Astrocyte of the cerebellum (primary cell): Measurements from ENCODE around the gene BORCS5.
A peak's percentile ranks its signal among the peaks of the same experiment; 100 is the strongest.

Source experiments
- DNase-seq: peaks from one replicate; pipeline ENCODE4 v3.0.0-alpha.2; 2011; ENCODE audit warnings: low read depth
- H3K4me3 ChIP-seq: 2 replicates; pipeline ENCODE4 v1.5.1; 2011; ENCODE audit warnings: mild to moderate bottlenecking, low read depth, low read length, moderate library complexity
- in situ Hi-C: cut with HindIII; loops from 2 replicates; pipeline ENCODE4 v1.10.0; 2017; ENCODE audit warnings: low sequenced_read_pairs
- TF ChIP-seq, protein P1 (sequence below): IDR thresholded peaks from 2 replicates; pipeline ENCODE4 v1.5.1; 2012; ENCODE audit warnings: low read length, low read depth, moderate library complexity, mild to moderate bottlenecking; ENCODE audit errors: missing control alignments

BORCS5 gene

DNA sequence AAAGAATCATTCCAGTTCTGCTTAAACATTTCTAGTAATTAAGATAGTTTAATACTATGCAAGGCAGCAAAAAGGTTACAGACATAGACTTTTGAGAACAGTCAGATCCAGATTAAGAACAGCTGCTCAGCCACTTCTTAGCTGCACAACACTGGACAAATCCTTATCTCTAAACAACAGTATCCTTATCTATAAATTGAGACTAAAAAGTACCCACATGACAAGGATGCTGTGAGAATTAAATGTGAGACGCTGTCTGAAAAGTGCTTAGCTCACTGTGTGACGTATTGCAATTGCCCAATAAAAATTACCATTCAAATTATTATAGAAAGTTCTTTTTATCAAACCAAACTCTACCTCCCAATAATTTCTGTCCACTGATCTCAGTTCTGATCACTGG is 35.5 kb downstream of the BORCS5 start:
- H3K4me3 ChIP-seq = no peak overlapping the region
- DNase-seq = no peak
- in situ Hi-C loops = loop anchor here (25.0 kb wide), 1 partner anchor 320 kb away; the partner anchor contains the start of gene CDKN1B
- TF ChIP-seq, protein P1, sequence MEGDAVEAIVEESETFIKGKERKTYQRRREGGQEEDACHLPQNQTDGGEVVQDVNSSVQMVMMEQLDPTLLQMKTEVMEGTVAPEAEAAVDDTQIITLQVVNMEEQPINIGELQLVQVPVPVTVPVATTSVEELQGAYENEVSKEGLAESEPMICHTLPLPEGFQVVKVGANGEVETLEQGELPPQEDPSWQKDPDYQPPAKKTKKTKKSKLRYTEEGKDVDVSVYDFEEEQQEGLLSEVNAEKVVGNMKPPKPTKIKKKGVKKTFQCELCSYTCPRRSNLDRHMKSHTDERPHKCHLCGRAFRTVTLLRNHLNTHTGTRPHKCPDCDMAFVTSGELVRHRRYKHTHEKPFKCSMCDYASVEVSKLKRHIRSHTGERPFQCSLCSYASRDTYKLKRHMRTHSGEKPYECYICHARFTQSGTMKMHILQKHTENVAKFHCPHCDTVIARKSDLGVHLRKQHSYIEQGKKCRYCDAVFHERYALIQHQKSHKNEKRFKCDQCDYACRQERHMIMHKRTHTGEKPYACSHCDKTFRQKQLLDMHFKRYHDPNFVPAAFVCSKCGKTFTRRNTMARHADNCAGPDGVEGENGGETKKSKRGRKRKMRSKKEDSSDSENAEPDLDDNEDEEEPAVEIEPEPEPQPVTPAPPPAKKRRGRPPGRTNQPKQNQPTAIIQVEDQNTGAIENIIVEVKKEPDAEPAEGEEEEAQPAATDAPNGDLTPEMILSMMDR = no peak

DNA sequence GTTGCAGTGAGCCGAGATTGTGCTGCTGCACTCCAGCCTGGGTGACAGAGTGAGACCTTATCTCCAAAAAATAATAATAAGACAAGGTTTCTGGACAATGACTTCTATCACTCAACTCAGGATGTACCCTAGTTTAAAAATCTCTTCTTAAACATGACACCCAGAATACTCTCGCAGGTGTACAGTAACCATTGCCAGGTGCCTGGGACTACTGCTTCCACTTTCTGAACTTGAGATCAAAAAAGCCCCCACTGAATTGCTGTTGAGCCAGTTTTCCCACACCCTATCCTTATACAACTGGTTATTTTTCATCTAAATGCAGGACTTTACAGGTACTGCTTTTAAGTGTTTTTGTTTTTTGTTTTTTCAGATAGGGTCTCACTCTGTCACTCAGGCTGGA is 36.3 kb downstream of the BORCS5 start:
- in situ Hi-C loops = loop anchor here (25.0 kb wide), 1 partner anchor 319 kb away; the partner anchor contains the start of gene CDKN1B
- H3K4me3 ChIP-seq = no peak overlapping the region

DNA sequence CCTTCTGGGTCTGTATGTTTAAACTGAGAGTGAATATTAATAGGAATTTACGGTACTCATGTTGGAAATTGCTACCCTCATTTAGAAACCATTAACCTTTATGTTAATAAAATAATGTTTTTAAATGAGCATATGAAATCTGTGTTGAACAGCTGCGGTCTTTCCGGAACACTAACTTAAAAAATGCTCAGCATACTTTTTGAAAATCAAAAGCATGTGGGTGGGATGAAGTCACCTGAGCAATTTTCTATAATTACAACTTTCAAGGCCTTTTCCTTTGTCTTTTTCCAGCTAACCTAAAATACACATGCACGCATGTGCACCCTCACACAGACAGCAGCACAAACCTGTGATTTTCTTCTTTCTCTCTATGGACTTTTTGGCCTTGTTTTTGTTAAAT is 39.8 kb downstream of the BORCS5 start:
- DNase-seq = no peak

More for the DNA sequence above, 36.3 kb downstream of the BORCS5 start:
- TF ChIP-seq, protein P1 = no peak
- DNase-seq = no peak

DNA sequence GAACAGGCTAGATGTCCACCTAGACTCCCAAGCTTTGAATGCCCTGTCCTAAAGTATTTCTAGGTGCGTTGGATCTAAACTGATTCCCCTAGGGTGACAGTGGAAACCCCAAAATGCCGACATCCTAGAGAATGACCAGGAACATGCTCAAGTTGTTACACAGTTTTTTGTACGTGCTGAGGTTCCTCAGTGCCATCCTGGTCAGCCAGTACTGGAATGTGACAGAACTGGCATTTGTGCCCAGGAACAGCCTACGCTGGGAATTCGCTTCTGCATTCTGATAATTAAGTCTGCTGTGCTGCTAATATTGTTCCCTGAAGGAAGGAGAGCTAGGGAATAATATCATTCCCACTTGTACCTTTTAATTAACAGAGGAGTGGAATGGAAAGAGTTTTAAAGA is 40.3 kb downstream of the BORCS5 start:
- TF ChIP-seq, protein P1 = no peak
- in situ Hi-C loops = loop anchor here (25.0 kb wide), 1 partner anchor 315 kb away; the partner anchor contains the start of gene CDKN1B
- H3K4me3 ChIP-seq = no peak overlapping the region
- no peak for DNase-seq

More for the DNA sequence above, 39.8 kb downstream of the BORCS5 start:
- H3K4me3 ChIP-seq = no peak overlapping the region
- in situ Hi-C loops = loop anchor here (25.0 kb wide), 1 partner anchor 316 kb away; the partner anchor contains the start of gene CDKN1B
- TF ChIP-seq, protein P1 = no peak

DNA sequence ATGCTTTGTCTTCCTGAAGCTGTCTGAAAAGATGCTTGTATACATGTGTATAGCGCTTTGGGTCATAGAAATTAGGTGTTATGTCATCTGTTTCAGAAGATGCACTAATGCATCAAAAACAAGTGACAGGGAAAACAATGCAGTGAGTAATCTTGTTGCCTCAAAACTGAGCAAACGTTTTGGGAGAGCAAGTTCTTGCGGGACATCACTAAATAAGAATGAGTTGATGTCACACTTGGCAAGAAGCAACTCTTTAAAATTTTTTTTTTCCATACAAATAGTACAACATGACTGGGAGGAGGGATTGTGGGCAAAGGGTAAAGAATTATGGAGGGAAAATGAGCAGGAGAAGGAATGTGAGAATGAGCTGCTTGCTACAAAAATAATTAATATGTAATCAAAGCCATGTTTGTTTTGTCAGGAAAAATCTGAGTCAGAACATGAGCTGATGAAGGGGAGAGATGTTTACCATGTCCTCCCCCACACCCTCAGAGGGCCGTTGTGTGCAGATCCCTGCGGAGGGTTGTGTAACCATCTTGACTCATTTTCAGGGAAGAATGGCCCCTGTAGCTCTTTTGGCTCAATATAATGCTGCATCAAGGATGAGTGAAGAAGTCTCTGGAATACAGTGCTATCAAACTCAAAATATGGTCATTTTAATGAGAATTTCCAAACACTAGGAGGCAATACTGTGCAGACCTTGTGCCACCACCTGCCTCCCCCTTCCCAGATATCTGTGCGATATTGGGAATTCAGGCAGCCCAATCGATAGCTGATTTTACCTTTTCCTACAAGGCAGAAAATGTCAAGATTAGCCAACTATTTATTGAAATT is 41.4 kb downstream of the BORCS5 start:
- in situ Hi-C loops = loop anchor here (25.0 kb wide), 1 partner anchor 314 kb away; the partner anchor contains the start of gene CDKN1B
- no peak overlapping the region for H3K4me3 ChIP-seq
- DNase-seq = peak; percentile 87
- TF ChIP-seq, protein P1 = no peak

DNA sequence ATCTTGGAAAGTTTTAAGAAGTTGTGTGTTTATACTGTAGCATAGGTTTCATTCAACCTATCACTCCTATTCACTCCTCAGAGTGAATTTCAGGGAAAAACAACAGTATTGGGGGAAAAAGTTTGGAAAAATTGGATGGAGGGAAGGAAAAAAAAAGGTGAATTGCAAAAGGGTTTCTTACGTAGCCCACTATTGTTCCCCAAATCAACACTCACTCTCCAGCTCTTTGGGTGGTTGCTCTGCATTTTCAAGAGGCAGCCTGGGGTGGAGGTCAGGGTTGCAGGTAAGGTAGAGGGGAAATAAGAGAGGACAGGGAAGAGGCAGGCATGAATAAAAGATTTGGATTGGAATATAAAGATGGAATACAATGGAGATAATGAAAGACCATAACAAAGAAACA is 42.3 kb downstream of the BORCS5 start:
- no peak for DNase-seq
- TF ChIP-seq, protein P1 = no peak
- no peak overlapping the region for H3K4me3 ChIP-seq
- in situ Hi-C loops = loop anchor here (25.0 kb wide), 1 partner anchor 313 kb away; the partner anchor contains the start of gene CDKN1B
